Ascending aorta (tissue), 2 donors: ENCODE data around the gene MTIF3. TPM values are rescaled to one million over a fixed set of nuclear protein-coding genes. Genes with fewer than 3 reads are reported as not detected.

Experiments
- DNase-seq, 2 donors: peaks; one replicate each; pipeline ENCODE4 v3.0.0-alpha.2; 2019; ENCODE audit warnings: low spot score in 2 of 2
- H3K27ac ChIP-seq, 2 donors: fragments of 200-600 bp; sonication (generic); one replicate each; pipeline ENCODE4 v1.5.1; 2016 to 2017; ENCODE audit warnings: mild to moderate bottlenecking in 1 of 2
- H3K27me3 ChIP-seq: fragments of 200-600 bp; sonication (generic); one replicate; pipeline ENCODE4 v1.5.1; 2017
- H3K36me3 ChIP-seq, 2 donors: fragments of 200-600 bp; sonication (generic); one replicate each; pipeline ENCODE4 v1.5.1; 2016
- H3K4me1 ChIP-seq, 2 donors: fragments of 200-600 bp; sonication (generic); one replicate each; pipeline ENCODE4 v1.5.1; 2016 to 2017; ENCODE audit warnings: mild to moderate bottlenecking in 1 of 2
- H3K4me3 ChIP-seq, 2 donors: fragments of 200-600 bp; sonication (generic); one replicate each; pipeline ENCODE4 v1.5.1; 2016 to 2017; ENCODE audit warnings: mild to moderate bottlenecking in 1 of 2
- H3K9me3 ChIP-seq, 2 donors: fragments of 200-600 bp; sonication (generic); one replicate each; pipeline ENCODE4 v1.5.1; 2016
- CTCF ChIP-seq, 3 experiments: fragments of 200-600 bp in 2 of 3; fragments of 450-650 bp in 1 of 3; sonication (generic) in 2 of 3; IDR thresholded peaks; one replicate each; pipeline ENCODE4 v1.5.1; 2016 to 2019; ENCODE audit warnings: antibody characterized with exemption in 3 of 3, mild to moderate bottlenecking in 1 of 3, moderate library complexity in 1 of 3
- intact Hi-C: fragments of 100-400 bp; cut with DNase I; formaldehyde crosslinking; loops from one replicate; pipeline ENCODE4 v1.15.1; 2023
- total RNA-seq: library from RNA; depleted of rRNA; stranded (reverse); fragments of >200 nt; gene quantifications from one replicate; pipeline ENCODE4 v1.1.0, GENCODE V29; 2016

The MTIF3 gene
- total RNA-seq, 1 donor from 2014 or later: 23.6 TPM

GRCh38 chr13:27396252-27396846 lies 54.0 kb downstream of the MTIF3 start:
- DNase-seq: no peak
- Histone ChIP-seq H3K36me3 (no peaks in the 10 kb centered on the region), H3K27me3 (no peaks in the 10 kb centered on the region), H3K4me1 (no peaks in the 10 kb centered on the region), H3K4me3 (no peak overlapping the region), H3K27ac (no peak overlapping the region), H3K9me3 (no peaks in the 10 kb centered on the region)
- no peak for TF ChIP-seq CTCF (IDR thresholded peaks at IDR 0.05)
- intact Hi-C loops: no loop called here

- H3K4me3 ChIP-seq: no peak overlapping the region
- H3K4me1 ChIP-seq: no peaks in the 10 kb centered on the region
- no peaks in the 10 kb centered on the region for H3K9me3 ChIP-seq
- no peaks in the 10 kb centered on the region for H3K27me3 ChIP-seq
- H3K36me3 ChIP-seq: no peaks in the 10 kb centered on the region
- intact Hi-C loops: no loop called here
- no peak overlapping the region for H3K27ac ChIP-seq
- no peak for DNase-seq
- no peak for TF ChIP-seq CTCF (IDR thresholded peaks at IDR 0.05)
These were observed 55.3 kb downstream of the MTIF3 start for GRCh38 chr13:27395007-27395510.

- intact Hi-C loops: no loop called here
- Histone ChIP-seq H3K4me1 (no peaks in the 10 kb centered on the region), H3K27ac (no peak overlapping the region), H3K36me3 (no peaks in the 10 kb centered on the region), H3K9me3 (no peaks in the 10 kb centered on the region), H3K4me3 (no peak overlapping the region), H3K27me3 (no peaks in the 10 kb centered on the region)
- DNase-seq: no peak
- TF ChIP-seq CTCF (IDR thresholded peaks at IDR 0.05): no peak
These were observed 57.3 kb downstream of the MTIF3 start for GRCh38 chr13:27393101-27393500.

- Histone ChIP-seq H3K4me1 (no peaks in the 10 kb centered on the region), H3K9me3 (no peaks in the 10 kb centered on the region), H3K27me3 (no peaks in the 10 kb centered on the region), H3K36me3 (no peaks in the 10 kb centered on the region), H3K27ac (no peak overlapping the region), H3K4me3 (no peak overlapping the region)
- TF ChIP-seq CTCF (IDR thresholded peaks at IDR 0.05): no peak
- intact Hi-C loops: no loop called here
- DNase-seq: no peak
These were observed 58.9 kb downstream of the MTIF3 start for GRCh38 chr13:27391471-27391870.

GRCh38 chr13:27389891-27390290 lies 60.5 kb downstream of the MTIF3 start:
- Histone ChIP-seq H3K4me1 (no peaks in the 10 kb centered on the region), H3K27me3 (no peaks in the 10 kb centered on the region), H3K27ac (no peak overlapping the region), H3K9me3 (no peaks in the 10 kb centered on the region), H3K36me3 (no peaks in the 10 kb centered on the region), H3K4me3 (no peak overlapping the region)
- intact Hi-C loops: no loop called here
- DNase-seq: no peak
- TF ChIP-seq CTCF (IDR thresholded peaks at IDR 0.05): no peak

- DNase-seq: no peak
- no peak for TF ChIP-seq CTCF (IDR thresholded peaks at IDR 0.05)
- Histone ChIP-seq H3K4me1 (no peaks in the 10 kb centered on the region), H3K36me3 (no peaks in the 10 kb centered on the region), H3K27me3 (no peaks in the 10 kb centered on the region), H3K27ac (no peak overlapping the region), H3K9me3 (no peaks in the 10 kb centered on the region), H3K4me3 (no peak overlapping the region)
- intact Hi-C loops: no loop called here
These were observed 62.1 kb downstream of the MTIF3 start for GRCh38 chr13:27388241-27388640.
